ENCODE measurements around the gene SQSTM1. TPM values are rescaled to one million over a fixed set of nuclear protein-coding genes. Genes with fewer than 3 reads are reported as not detected.

The SQSTM1 gene
- total and polyA plus RNA-seq, 2 of the 8 experiments (the other 6 are each of a cell fraction or from before 2014, with no cell fraction given): 78.6 to 110 TPM

GRCh38 chr5:179840321-179840720, 19.6 kb downstream of the SQSTM1 start:
- TF ChIP-seq RAD21 (IDR thresholded peaks at IDR 0.05 in 1 of 2, conservative IDR thresholded peaks at IDR 0.05 in 1 of 2; ENCODE audit: low read depth in 2 of 2, low read length in 2 of 2): no peak
- no peak for TF ChIP-seq CHD2 (IDR thresholded peaks at IDR 0.05; ENCODE audit: low read length)
- no peak for TF ChIP-seq KDM4A (IDR thresholded peaks at IDR 0.05; ENCODE audit: low read depth, low read length, severe bottlenecking)
- TF ChIP-seq TAF7 (optimal IDR thresholded peaks at IDR 0.05; ENCODE audit: borderline replicate concordance, low read depth, low read length): no peak

More at GRCh38 chr5:179840321-179840720, 19.6 kb downstream of the SQSTM1 start:
- Histone ChIP-seq H3K4me2 (ENCODE audit: insufficient read depth in 1 of 2, low read depth in 2 of 2, low read length in 2 of 2) (no peak overlapping the region), H4K8ac (ENCODE audit: extremely low read depth, insufficient read depth, low read length) (no peak overlapping the region), H3K14ac (ENCODE audit: insufficient read length) (no peak overlapping the region), H3K27me3 (replicated peaks in 1 of 4; ENCODE audit: control insufficient read depth in 3 of 4, extremely low read depth in 1 of 4, insufficient read depth in 3 of 4, low read length in 3 of 4) (no peaks in the 10 kb centered on the region), H4K91ac (replicated peaks; ENCODE audit: insufficient read length, low read length) (no peak overlapping the region), H3K79me2 (ENCODE audit: control insufficient read depth in 1 of 2, insufficient read depth in 2 of 2, low read length in 2 of 2) (no peaks in the 10 kb centered on the region), H3K36me3 (ENCODE audit: control insufficient read depth in 2 of 4, insufficient read depth in 4 of 4, low read length in 3 of 4) (peaks cover 15 to 54% (median 37%) of the 10 kb centered on the region in 4 experiments), H2BK120ac (replicated peaks; ENCODE audit: low read depth, low read length) (no peak overlapping the region), H3K9ac (replicated peaks in 1 of 4; ENCODE audit: extremely low read depth in 1 of 4, low read depth in 3 of 4, low read length in 3 of 4) (no peak overlapping the region), H2BK20ac (ENCODE audit: low read length) (no peak overlapping the region), H2BK5ac (ENCODE audit: low read depth, low read length) (no peak overlapping the region), H3K23ac (ENCODE audit: insufficient read length) (no peak overlapping the region), H3K27ac (ENCODE audit: low read depth, low read length) (no peak overlapping the region), H2BK15ac (ENCODE audit: low read length) (no peak overlapping the region), H4K20me1 (replicated peaks in 1 of 2; ENCODE audit: control insufficient read depth in 1 of 2, insufficient read depth in 2 of 2, low read length in 2 of 2) (peaks cover 5 to 8% of the 10 kb centered on the region in 2 experiments), H3K9me3 (ENCODE audit: insufficient read depth in 2 of 2, low read depth in 1 of 2, low read length in 1 of 2) (peaks cover 0 to 9% of the 10 kb centered on the region in 2 experiments; a peak in 2 of 4 replicates), H3K18ac (ENCODE audit: extremely low read depth, low read length) (no peak overlapping the region), H3K4me1 (replicated peaks in 1 of 4; ENCODE audit: control insufficient read depth in 3 of 4, insufficient read depth in 4 of 4, low read length in 3 of 4) (no peaks in the 10 kb centered on the region), H3K4me3 (ENCODE audit: extremely low read depth in 1 of 4, insufficient read depth in 2 of 4, low read depth in 3 of 4, low read length in 4 of 4) (no peak overlapping the region), H3K79me1 (ENCODE audit: low read depth, low read length) (no peaks in the 10 kb centered on the region), H2AFZ (ENCODE audit: low read length) (no peak overlapping the region), H2AK5ac (ENCODE audit: low read depth, low read length) (no peak overlapping the region), H3K56ac (replicated peaks; ENCODE audit: insufficient read length, low read depth, low read length) (no peak overlapping the region), H4K5ac (ENCODE audit: insufficient read length, low read depth, low read length) (no peak overlapping the region), H2BK12ac (ENCODE audit: low read depth, low read length) (no peak overlapping the region), H3K4ac (replicated peaks; ENCODE audit: insufficient read length, low read depth, low read length) (no peak overlapping the region), H3K23me2 (ENCODE audit: low read depth, low read length) (no peaks in the 10 kb centered on the region)
- no peak for DNase-seq (ENCODE audit: low read depth in 1 of 2, low spot score in 2 of 2)
- ChIA-PET POLR2A (ENCODE audit: partially characterized antibody) (interaction anchor here (1.3 to 7.7 kb wide), 4 partner anchors 9 to 42 kb away, joined by 3 to 47 read pairs (median 18); no protein-coding TSS in a partner anchor), CTCF (ENCODE audit: partially characterized antibody) (interaction anchor here (0.7 to 0.9 kb wide), 3 partner anchors 16 to 29 kb away, joined by 3 to 4 read pairs (median 4); no protein-coding TSS in a partner anchor)
- 96% methylated on average over 11 of the region's 11 CpGs; no CpG with 5 or more reads in 1 of the 2 experiments for WGBS, 2 experiments (ENCODE audit: extremely low coverage in 1 of 2, insufficient coverage in 1 of 2, insufficient read length in 1 of 2, insufficient replicate concordance in 2 of 2, low coverage in 1 of 2, low lambda C conversion rate in 2 of 2, missing lambda C conversion rate in 1 of 2)
- no peak for FAIRE-seq

Measured in H1 (cell line).